Thyroid gland (tissue), 4 donors: Measurements from ENCODE around the gene FARP2.

Experiments used
- POLR2A ChIP-seq, 2 donors: fragments of 450-650 bp; IDR thresholded peaks; one replicate each; pipeline ENCODE4 v1.6.1; 2017; ENCODE audit warnings: antibody characterized with exemption in 2 of 2, mild to moderate bottlenecking in 2 of 2, moderate library complexity in 1 of 2
- TF ChIP-seq, protein P1 (sequence below), 6 experiments: fragments of 200-600 bp in 3 of 6; fragments of 450-650 bp in 3 of 6; sonication (generic) in 3 of 6; IDR thresholded peaks; one replicate each; pipeline ENCODE4 v1.5.1; 2016 to 2019; ENCODE audit warnings: antibody characterized with exemption in 6 of 6, mild to moderate bottlenecking in 2 of 6, inconsistent platforms in 1 of 6, moderate library complexity in 1 of 6

DNA sequence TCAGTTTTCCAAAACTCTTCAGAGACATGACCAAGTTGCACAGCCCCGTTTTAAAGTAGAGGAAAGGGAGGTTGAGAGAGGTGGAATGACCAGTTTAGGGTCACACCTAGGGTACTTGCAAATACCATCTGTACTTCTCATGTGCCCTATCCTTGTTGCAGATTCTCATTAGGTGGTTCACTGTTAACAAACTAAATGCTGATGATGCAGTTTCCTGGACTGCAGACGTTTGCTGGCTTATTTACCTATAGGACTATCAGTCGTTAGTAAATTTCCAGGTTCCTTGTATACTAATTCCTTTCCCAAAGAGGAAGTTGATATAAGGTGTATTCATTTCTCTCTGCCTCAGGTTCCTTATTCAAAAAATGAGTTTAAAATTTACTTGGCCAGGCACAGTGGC, 1.4 kb downstream of the FARP2 start:
- TF ChIP-seq, protein P1, sequence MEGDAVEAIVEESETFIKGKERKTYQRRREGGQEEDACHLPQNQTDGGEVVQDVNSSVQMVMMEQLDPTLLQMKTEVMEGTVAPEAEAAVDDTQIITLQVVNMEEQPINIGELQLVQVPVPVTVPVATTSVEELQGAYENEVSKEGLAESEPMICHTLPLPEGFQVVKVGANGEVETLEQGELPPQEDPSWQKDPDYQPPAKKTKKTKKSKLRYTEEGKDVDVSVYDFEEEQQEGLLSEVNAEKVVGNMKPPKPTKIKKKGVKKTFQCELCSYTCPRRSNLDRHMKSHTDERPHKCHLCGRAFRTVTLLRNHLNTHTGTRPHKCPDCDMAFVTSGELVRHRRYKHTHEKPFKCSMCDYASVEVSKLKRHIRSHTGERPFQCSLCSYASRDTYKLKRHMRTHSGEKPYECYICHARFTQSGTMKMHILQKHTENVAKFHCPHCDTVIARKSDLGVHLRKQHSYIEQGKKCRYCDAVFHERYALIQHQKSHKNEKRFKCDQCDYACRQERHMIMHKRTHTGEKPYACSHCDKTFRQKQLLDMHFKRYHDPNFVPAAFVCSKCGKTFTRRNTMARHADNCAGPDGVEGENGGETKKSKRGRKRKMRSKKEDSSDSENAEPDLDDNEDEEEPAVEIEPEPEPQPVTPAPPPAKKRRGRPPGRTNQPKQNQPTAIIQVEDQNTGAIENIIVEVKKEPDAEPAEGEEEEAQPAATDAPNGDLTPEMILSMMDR (IDR thresholded peaks at IDR 0.05): no peak
- no peak for TF ChIP-seq POLR2A (IDR thresholded peaks at IDR 0.05)
